ENCODE data around the gene SRPK3. TPM values are rescaled to one million over a fixed set of nuclear protein-coding genes. Genes with fewer than 3 reads are reported as not detected.

Gene SRPK3
- total RNA-seq, 1 donor, result 0.54 TPM

DNA sequence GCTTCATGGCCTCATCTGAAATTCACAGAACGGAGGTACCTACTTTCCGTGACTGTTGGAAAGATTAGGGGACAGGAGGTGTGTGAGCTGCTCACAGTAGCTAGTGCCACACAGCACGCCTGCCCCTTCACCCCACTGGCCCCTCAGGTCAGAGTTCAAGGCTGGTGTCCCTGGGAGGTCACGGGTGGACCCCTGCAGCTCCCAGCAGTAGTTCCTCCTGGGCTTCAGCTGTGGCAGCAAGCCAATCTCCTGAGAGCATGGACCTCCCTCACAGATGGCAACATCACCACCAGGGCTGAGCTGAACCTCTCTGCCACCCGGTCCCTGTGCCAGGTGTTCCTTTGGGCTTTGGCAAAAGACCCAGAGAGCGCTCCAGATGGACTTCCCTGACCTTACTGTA, 11.5 kb downstream of the SRPK3 start:
- peak overlapping the region; percentile 9 for H3K4me3 ChIP-seq (ENCODE audit: low read depth, low read length)
- DNase-seq (ENCODE audit: low read depth), result no peak
- TF ChIP-seq, protein P1, sequence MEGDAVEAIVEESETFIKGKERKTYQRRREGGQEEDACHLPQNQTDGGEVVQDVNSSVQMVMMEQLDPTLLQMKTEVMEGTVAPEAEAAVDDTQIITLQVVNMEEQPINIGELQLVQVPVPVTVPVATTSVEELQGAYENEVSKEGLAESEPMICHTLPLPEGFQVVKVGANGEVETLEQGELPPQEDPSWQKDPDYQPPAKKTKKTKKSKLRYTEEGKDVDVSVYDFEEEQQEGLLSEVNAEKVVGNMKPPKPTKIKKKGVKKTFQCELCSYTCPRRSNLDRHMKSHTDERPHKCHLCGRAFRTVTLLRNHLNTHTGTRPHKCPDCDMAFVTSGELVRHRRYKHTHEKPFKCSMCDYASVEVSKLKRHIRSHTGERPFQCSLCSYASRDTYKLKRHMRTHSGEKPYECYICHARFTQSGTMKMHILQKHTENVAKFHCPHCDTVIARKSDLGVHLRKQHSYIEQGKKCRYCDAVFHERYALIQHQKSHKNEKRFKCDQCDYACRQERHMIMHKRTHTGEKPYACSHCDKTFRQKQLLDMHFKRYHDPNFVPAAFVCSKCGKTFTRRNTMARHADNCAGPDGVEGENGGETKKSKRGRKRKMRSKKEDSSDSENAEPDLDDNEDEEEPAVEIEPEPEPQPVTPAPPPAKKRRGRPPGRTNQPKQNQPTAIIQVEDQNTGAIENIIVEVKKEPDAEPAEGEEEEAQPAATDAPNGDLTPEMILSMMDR (IDR thresholded peaks at IDR 0.05; ENCODE audit: insufficient read depth, low read length), result no peak

DNA sequence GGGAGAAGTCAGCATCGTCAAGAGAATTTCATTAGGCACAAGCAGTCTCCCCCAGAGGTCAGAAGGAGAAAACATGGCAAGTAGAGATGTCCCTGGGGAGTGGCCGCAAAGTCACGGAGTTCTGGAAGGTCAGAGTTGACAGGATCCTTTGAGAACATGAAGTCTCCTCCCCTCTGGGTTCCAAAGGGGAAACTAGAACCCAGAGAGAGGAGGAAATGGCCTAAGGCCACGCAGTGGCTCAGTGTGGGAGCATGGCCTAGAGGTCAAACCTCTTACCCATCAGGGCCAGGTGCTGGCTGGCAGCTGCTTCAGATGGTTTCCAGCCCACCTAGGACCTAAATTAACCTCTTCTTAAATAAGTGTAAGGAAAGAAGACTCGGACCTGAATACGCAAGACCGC, 12.4 kb downstream of the SRPK3 start:
- peak; percentile 8 for DNase-seq (ENCODE audit: low read depth)
- TF ChIP-seq, protein P1 (IDR thresholded peaks at IDR 0.05; ENCODE audit: insufficient read depth, low read length), result no peak
- H3K4me3 ChIP-seq (ENCODE audit: low read depth, low read length), result peak overlapping the region; percentile 82

DNA sequence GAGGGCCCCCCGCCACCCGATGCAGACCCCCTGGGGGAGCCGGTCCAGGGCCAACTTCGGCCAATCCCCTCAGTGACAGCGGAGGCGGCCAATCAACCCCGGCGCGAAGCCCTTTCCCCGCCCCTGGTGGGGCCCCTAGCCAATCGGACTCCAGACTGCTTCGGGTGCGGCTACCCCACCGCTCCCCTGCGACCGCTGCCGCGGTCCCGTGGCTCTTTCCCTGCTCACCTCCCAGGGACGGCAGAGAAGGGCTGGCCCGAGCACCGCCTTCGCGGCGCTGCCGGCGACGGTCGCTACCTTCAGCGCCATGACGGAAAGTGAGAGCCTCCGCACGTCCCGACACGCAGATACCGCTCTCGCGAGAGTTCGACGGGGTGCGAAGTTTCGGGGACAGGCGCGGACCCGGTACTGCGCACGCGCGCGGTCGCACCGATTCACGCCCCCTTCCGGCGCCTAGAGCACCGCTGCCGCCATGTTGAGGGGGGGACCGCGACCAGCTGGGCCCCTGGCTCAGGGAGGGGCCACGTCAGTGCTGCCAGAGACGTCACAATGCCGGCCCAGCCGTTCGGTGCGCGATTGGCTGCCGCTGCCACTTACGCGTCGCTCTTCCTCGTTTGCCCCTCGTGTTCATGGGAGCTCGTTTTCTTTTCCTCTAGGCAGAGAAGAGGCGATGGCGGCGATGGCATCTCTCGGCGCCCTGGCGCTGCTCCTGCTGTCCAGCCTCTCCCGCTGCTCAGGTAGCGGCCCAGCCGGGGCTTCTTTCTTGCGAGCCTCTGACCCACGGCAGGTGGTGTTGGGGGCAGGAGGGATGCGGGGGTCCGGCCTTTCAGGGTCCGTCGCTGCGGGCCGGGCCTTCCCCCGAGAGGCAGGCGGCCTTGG, 13.4 kb downstream of the SRPK3 start, which contains the start of the genes IDH3G and SSR4:
IDH3G (minus strand) TSS at position 358 of the 879 bp plus-strand sequence; CDS start at position 309, 49 bp downstream.
SSR4 (plus strand) TSS at position 651 of the 879 bp plus-strand sequence; CDS start at position 671, 20 bp downstream.
- H3K4me3 ChIP-seq (ENCODE audit: low read depth, low read length), result peak within 1 kb of the TSS; percentile 82
- TF ChIP-seq, protein P1 (IDR thresholded peaks at IDR 0.05; ENCODE audit: insufficient read depth, low read length), result peak; percentile 15
- DNase-seq (ENCODE audit: low read depth), result peak; percentile 92

DNA sequence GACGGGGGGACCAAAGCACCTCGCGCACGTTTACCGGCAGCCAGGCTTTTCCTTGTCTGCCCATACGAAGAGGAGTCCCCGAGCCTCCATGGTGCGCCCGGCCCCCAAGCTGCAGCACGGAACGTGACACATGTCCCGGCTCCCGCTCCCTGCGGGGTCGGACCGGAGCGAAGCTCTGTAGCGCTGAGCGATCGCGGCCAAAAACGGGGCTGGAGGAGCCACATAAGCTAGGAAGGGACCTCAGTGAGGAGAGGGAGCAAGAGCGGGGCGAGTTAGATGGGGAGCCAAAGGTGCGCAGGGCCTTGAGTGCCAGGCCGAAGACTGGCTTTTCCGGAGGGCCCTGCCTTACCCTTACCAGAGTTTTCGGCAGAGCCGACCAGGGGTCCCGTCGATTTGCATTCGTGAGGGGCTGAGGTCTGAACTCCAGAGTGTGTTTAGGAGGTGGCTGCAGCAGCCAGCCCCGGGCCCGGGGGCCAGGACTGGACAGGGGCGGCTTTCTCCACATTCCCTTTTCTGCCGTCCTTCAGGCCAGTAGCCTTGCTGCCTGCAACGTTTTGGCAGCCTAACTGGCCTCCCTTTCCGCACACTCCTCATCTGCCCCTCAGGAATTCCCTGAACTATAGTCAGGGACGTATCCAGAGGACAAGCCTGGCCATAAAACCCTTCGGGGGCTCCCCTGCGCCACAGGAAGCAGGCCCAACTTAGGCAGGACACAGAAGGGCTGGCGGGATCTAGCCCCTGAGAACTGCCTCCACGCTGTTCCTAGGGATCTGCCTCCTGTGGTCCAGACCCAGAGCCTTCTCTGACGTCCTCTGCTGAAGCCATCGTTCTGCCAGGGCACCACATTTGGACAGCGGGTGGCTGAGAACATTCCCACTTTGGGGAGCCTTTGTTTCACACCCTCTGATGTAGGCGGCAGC, 14.3 kb downstream of the SRPK3 start:
- peak overlapping the region; percentile 77 for H3K4me3 ChIP-seq (ENCODE audit: low read depth, low read length)
- peak; percentile 9 for DNase-seq (ENCODE audit: low read depth)
- TF ChIP-seq, protein P1 (IDR thresholded peaks at IDR 0.05; ENCODE audit: insufficient read depth, low read length), result no peak

DNA sequence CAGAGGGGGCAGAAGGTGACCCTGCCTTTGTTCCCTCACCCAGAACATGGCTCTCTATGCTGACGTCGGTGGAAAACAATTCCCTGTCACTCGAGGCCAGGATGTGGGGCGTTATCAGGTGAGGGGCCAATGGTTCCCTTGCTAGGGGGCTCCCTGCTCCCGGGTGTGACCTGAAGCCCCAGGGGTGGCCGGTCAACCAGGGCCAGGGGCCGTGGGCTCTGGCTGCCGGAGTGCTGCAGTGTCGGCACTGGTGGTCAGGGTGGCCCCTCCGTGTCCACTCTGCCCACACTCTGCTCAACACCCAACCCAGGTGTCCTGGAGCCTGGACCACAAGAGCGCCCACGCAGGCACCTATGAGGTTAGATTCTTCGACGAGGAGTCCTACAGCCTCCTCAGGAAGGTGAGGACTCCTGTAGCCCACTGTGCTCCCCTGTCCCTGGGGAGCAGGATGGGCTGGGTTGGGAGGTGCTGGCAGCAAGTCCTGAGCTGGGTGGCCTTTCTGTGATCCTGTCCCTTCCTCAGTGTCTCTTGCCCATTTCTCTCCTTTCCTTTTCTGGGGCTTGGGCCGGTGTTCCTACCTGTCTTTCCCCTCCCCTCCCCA, 16.7 kb downstream of the SRPK3 start:
- TF ChIP-seq, protein P1 (IDR thresholded peaks at IDR 0.05; ENCODE audit: insufficient read depth, low read length), result no peak
- no peak for DNase-seq (ENCODE audit: low read depth)
- no peak overlapping the region for H3K4me3 ChIP-seq (ENCODE audit: low read depth, low read length)

DNA sequence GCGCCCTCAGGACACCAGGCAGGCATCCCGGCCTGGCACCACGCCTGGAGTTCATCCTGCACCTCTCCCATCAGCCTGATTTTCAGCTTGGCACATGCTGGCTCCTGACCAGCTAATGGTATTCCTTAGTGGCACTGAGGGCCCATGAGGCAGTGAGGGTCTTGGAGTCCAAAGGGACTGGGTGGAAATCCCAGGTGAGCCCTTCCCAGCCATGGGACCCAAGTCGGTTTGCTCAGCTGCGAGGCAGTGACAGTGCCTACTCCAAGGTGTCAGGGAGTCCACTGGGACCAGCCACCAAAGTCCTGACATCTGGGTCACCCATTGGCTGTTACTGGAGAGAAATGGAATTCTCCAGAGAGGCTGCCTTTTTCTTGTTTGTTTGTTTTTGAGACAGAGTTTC, 18.5 kb downstream of the SRPK3 start:
- H3K4me3 ChIP-seq (ENCODE audit: low read depth, low read length), result no peak overlapping the region
- DNase-seq (ENCODE audit: low read depth), result no peak
- TF ChIP-seq, protein P1 (IDR thresholded peaks at IDR 0.05; ENCODE audit: insufficient read depth, low read length), result no peak
